OCI-LY7 (cell line): ENCODE results near the gene CCNF. TPM values are rescaled to one million over a fixed set of nuclear protein-coding genes. Genes with fewer than 3 reads are reported as not detected.
A peak's percentile ranks its signal among the peaks of the same experiment; 100 is the strongest.

Source experiments
- BruUV-seq: library from RNA; stranded (reverse); fragments of 400-500 nt; replicated peaks from 2 replicates; lab custom pipeline; 2021; lab: Mats Ljungman, UMichigan
- CTCF ChIA-PET: fragments of 300-600 bp; sonication (Branson Sonifier 250); formaldehyde crosslinking; loops from one replicate; lab custom pipeline; 2022; ENCODE audit warnings: antibody characterized with exemption; ENCODE audit not compliant: unreplicated experiment; lab: Charles Lee
- POLR2A ChIA-PET: fragments of 300-600 bp; sonication (Branson Sonifier 250); formaldehyde crosslinking; loops from one replicate; lab custom pipeline; 2022; ENCODE audit warnings: antibody characterized with exemption; lab: Charles Lee
- DNase-seq: peaks from one replicate; pipeline ENCODE4 v3.0.0-alpha.2; 2015; ENCODE audit warnings: low spot score
- H2AFZ ChIP-seq: fragments of 200-600 bp; sonication (generic), shearing (Covaris generic); 2 replicates; pipeline ENCODE4 v1.6.1; 2014; ENCODE audit warnings: mild to moderate bottlenecking, antibody characterized with exemption, low read length, moderate library complexity
- H3K27ac ChIP-seq: fragments of 200-600 bp; sonication (generic); 2 replicates; pipeline ENCODE4 v1.5.1; 2014; ENCODE audit warnings: mixed run types, low read depth, mild to moderate bottlenecking, moderate library complexity, low read length, inconsistent platforms; ENCODE audit not compliant: poor library complexity, severe bottlenecking
- H3K36me3 ChIP-seq: fragments of 200-600 bp; sonication (generic); 2 replicates; pipeline ENCODE4 v1.6.1; 2014; ENCODE audit warnings: mild to moderate bottlenecking, antibody characterized with exemption, low read length, moderate library complexity, mixed read lengths; ENCODE audit not compliant: insufficient read depth
- H3K4me1 ChIP-seq: fragments of 200-600 bp; sonication (generic); 2 replicates; pipeline ENCODE4 v1.5.1; 2014; ENCODE audit warnings: mild to moderate bottlenecking, low read length; ENCODE audit not compliant: insufficient read depth, poor library complexity, severe bottlenecking
- H3K4me2 ChIP-seq: fragments of 200-600 bp; sonication (generic); 2 replicates; pipeline ENCODE4 v1.6.1; 2014; ENCODE audit warnings: mild to moderate bottlenecking, low read length
- H3K4me3 ChIP-seq: fragments of 200-600 bp; sonication (generic); 2 replicates; pipeline ENCODE4 v1.5.1; 2014; ENCODE audit warnings: mild to moderate bottlenecking, low read depth, low read length; ENCODE audit not compliant: poor library complexity, severe bottlenecking
- H3K79me2 ChIP-seq: fragments of 200-600 bp; sonication (generic); 2 replicates; pipeline ENCODE4 v1.6.1; 2016; ENCODE audit warnings: low read depth, mild to moderate bottlenecking, low read length, moderate library complexity, mixed read lengths; ENCODE audit not compliant: insufficient read depth
- H3K9me2 ChIP-seq: fragments of 200-600 bp; sonication (generic); 2 replicates; pipeline ENCODE4 v1.6.1; 2016; ENCODE audit warnings: mild to moderate bottlenecking, low read length, mixed read lengths; ENCODE audit not compliant: insufficient read depth
- H3K9me3 ChIP-seq: fragments of 200-600 bp; sonication (generic); 2 replicates; pipeline ENCODE4 v1.6.1; 2014; ENCODE audit warnings: mild to moderate bottlenecking, mixed run types, low read length, mixed read lengths
- H4K20me1 ChIP-seq: fragments of 200-600 bp; sonication (generic); 2 replicates; pipeline ENCODE4 v1.6.1; 2014; ENCODE audit warnings: mild to moderate bottlenecking, antibody characterized with exemption, low read length, moderate library complexity, mixed read lengths; ENCODE audit not compliant: insufficient read depth
- CTCF ChIP-seq: fragments of 200-600 bp; sonication (generic); conservative IDR thresholded peaks from 2 replicates; pipeline ENCODE4 v1.5.1; 2014; ENCODE audit warnings: mild to moderate bottlenecking, antibody characterized with exemption, low read length, moderate library complexity, mixed read lengths
- EZH2phosphoT487 ChIP-seq: fragments of 200-600 bp; sonication (generic); IDR thresholded peaks from 2 replicates; pipeline ENCODE4 v1.6.1; 2018; ENCODE audit warnings: low read depth, borderline replicate concordance, mild to moderate bottlenecking, mixed run types, antibody characterized with exemption, low read length, moderate library complexity, mixed read lengths
- intact Hi-C: fragments of 100-400 bp; cut with micrococcal nuclease; formaldehyde crosslinking; loops from one replicate; pipeline ENCODE4 v1.10.0; 2022; ENCODE audit not compliant: unreplicated experiment
- total RNA-seq, 2 experiments: library from RNA; depleted of rRNA in 1 of 2; stranded (reverse); fragments of >200 nt in 1 of 2; shearing (Covaris generic) in 1 of 2; gene quantifications; 2 replicates each; pipeline ENCODE4 v1.2.3, GENCODE V29; 2014 to 2022

Gene CCNF
- total RNA-seq, 2 experiments from 2014 or later: 82.1 to 83.3 TPM

- ChIA-PET POLR2A (no interaction called here), CTCF (no interaction called here)
- Histone ChIP-seq H3K4me3 (no peak overlapping the region), H3K9me3 (no peaks in the 10 kb centered on the region), H3K9me2 (no peaks in the 10 kb centered on the region), H4K20me1 (no peaks in the 10 kb centered on the region), H3K4me1 (peaks cover 10% of the 10 kb centered on the region), H2AFZ (no peak overlapping the region), H3K27ac (no peak overlapping the region), H3K79me2 (no peaks in the 10 kb centered on the region), H3K4me2 (no peak overlapping the region), H3K36me3 (peaks cover 37% of the 10 kb centered on the region)
- TF ChIP-seq EZH2phosphoT487: no peak
- no peak for TF ChIP-seq CTCF
- BruUV-seq: no TSS peak
- intact Hi-C loops: loop anchor here (2.0 kb wide), 1 partner anchor 26 kb away; the partner anchor contains the start of gene TBC1D24
- no peak for DNase-seq
Observed at GRCh38 chr16:2500430-2500917, 71.2 kb downstream of the CCNF start.

GRCh38 chr16:2500918-2501750, 71.9 kb downstream of the CCNF start:
- H3K79me2 ChIP-seq: no peaks in the 10 kb centered on the region
- no peaks in the 10 kb centered on the region for H4K20me1 ChIP-seq
- ChIA-PET POLR2A (interaction anchor here (1.0 kb wide), 1 partner anchor 31 kb away, joined by 3 read pairs; no protein-coding TSS in a partner anchor), CTCF (no interaction called here)
- H3K9me2 ChIP-seq: no peaks in the 10 kb centered on the region
- intact Hi-C loops: loop anchor here (1.0 to 2.0 kb wide), 2 partner anchors 26 to 71 kb away; partner anchors contain the start of gene TBC1D24
- peaks cover 10% of the 10 kb centered on the region for H3K4me1 ChIP-seq
- H3K36me3 ChIP-seq: peaks cover 37% of the 10 kb centered on the region
- no peak overlapping the region for H3K4me3 ChIP-seq
- no peak overlapping the region for H2AFZ ChIP-seq
- peak; percentile 83 for DNase-seq
- no peak overlapping the region for H3K27ac ChIP-seq
- BruUV-seq: no TSS peak
- TF ChIP-seq EZH2phosphoT487 (no peak), CTCF (peak; percentile 98)
- peak overlapping the region; percentile 44; the same call in 1 of the 2 replicates for H3K4me2 ChIP-seq
- no peaks in the 10 kb centered on the region for H3K9me3 ChIP-seq
